Activated naive CD4-positive, alpha-beta T cell treated with Interleukin-2 at 50 U/mL for 16 hours (primary cell): ENCODE measurements around the gene ELMO1.
A peak's percentile ranks its signal among the peaks of the same experiment; 100 is the strongest.

Source experiments
- DNase-seq: peaks from one replicate; pipeline ENCODE4 v3.0.0-alpha.2; 2020

The ELMO1 gene

DNA sequence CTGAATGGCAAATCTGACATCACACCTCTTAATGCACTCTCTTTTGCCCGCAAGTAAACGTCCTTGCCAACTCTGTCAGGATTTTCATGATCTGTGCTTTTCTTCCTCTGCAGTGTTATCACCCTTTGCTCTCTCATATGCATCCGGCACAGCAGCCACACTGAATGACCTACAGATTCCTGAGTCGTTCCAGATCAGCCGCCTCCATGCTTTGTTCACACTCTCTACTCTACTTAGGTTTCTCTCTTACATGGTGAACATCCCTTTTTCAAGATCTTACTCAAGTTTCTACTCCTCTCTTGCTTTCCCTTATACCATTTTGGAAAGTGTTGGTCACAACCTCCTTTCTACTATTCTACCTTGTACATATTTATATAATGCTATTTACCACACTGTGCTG, 596.6 kb downstream of the ELMO1 start:
- peak; percentile 27 for DNase-seq

- no peak for DNase-seq
These were observed 597.3 kb downstream of the ELMO1 start for GRCh38 chr7:36851382-36851781.

DNA sequence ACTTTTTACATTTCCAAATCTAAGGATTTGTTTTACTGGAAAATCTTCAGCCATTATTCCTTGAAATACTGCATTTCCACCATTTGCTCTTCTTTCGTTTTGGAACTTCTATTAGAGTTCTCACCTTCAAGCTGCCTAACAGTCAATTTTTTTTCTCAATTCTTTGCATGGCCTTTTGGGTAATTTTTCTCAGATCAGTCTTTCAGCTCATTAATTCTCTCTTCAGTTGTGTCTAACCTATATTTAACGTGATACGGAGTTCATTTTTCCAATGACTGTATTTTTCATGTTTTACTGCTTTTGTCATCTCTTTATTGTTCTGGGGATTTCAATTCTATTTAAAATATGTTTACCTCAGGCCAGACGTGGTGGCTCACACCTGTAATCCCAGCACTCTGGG, 600.7 kb downstream of the ELMO1 start:
- DNase-seq = no peak

GRCh38 chr7:36844374-36844773, 604.3 kb downstream of the ELMO1 start:
- no peak for DNase-seq

DNA sequence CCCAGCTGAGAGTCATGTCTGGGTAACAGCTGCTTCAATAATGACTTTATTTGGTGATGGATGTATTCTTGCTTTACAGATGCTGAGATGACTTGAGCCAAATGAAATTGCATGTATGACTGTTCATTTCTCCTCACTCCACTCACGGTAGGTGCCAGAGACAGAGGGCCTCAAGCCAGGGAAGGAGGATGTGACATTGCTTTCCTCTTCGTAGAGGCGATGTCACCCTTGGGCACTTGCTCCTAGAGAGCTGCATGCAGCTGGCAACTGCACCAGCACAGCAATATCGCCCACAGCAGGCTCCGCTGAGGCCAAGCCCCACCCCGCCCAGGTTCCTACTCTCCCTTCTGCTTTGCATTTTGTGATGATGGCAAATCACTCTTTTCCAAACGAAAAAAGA, 607.8 kb downstream of the ELMO1 start:
- DNase-seq = no peak

DNA sequence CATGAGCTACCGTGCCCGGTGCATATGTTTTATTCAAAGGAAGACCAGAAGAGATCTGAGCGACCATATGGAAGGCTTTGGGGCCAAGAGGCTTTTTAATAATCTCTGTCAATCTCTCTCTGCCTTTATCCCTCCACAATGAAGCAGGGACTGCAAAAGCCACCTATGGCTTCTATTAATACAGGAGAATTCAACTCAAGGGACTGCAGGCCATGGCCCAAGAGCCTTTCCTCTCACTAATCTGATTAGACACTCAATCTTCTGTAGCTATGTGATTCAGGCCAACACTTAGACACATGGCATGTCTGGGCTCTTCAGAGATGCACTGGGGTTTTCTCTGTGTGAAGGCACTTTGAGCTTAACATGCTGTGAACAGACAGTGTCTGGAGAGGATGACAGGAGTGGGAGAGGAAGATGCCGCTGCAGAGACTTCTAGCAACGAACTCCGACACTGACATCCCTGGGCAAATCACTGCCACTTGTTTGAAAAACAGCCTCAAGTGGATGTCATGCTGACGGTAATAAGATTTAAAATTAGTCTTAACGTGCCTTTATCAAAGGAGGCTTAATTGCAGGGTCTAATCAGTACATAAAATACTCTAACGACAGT, 609.9 kb downstream of the ELMO1 start:
- no peak for DNase-seq

GRCh38 chr7:36831049-36831448, 617.6 kb downstream of the ELMO1 start:
- no peak for DNase-seq

GRCh38 chr7:36827726-36828703, 620.6 kb downstream of the ELMO1 start:
- no peak for DNase-seq

GRCh38 chr7:36825501-36825900, 623.2 kb downstream of the ELMO1 start:
- DNase-seq = no peak

- no peak for DNase-seq
These were observed 625.3 kb downstream of the ELMO1 start for GRCh38 chr7:36823353-36823752.

DNA sequence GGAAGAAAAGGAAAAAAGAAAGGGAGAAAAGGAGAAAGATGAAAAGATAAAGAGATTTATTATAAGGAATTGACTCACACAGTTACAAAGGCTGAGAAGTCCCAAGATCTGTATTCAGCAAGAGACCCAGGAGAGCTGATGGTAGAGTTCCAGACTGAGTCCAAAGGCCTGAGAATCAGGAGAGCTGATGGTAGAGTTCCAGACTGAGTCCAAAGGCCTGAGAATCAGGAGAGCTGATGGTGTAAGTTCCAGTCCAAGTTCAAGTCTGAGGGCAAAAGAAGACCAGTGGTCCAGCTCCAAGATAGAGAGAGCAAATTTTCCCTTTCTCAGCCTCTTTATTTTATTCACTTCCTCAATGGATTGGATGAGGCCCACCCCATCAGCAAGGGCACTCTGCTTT, 627.0 kb downstream of the ELMO1 start:
- DNase-seq = no peak

DNA sequence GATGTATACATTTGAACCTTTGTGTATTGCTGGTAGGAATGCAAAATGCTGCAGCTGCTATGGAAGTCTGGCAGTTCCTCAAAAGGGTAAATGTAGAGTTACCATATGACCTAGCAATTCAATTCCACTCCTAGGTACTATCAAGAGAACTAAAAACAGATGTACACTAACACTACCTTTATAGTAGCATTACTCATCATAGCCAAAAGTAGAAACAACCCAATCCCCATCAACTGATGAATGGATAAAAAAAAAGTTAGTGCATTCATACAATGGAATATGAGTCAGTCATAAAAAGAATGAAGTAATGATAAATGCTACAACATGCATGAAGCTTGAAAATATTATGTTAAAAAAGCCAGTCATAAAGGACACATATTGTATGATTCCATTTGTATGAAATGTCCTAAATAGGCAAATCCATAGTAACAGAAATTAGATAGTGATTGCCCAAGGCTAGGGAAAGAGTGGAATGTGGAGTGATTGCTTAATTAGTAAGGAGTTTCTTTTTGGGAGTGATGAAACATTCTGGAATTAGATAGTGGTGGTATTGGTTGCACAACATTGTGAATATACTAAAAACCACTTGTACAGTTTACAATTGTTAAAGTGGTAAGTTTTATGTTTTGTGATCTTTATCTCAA, 628.0 kb downstream of the ELMO1 start:
- no peak for DNase-seq

GRCh38 chr7:36819639-36820038, 629.0 kb downstream of the ELMO1 start:
- DNase-seq = no peak

- DNase-seq = no peak
These were observed 634.4 kb downstream of the ELMO1 start for GRCh38 chr7:36814311-36814710.

DNA sequence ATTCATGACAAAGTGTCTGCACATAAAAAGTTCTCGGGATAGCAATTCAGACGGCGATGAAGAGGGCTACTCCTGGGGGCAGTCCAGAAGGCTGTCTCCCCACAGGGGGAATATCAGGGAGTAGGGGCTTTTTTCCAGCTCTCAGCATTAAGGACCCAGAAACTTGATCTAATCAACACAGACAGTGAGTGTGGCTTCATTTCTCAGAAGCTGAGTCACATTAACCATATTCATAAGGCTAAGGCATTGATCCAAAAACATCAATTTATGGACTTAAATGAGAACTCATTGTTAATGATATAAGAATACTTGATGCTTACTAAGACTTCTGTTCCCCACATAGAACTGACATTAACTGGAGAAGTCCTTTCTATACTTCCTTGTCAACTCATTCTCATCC, 636.9 kb downstream of the ELMO1 start:
- no peak for DNase-seq

DNA sequence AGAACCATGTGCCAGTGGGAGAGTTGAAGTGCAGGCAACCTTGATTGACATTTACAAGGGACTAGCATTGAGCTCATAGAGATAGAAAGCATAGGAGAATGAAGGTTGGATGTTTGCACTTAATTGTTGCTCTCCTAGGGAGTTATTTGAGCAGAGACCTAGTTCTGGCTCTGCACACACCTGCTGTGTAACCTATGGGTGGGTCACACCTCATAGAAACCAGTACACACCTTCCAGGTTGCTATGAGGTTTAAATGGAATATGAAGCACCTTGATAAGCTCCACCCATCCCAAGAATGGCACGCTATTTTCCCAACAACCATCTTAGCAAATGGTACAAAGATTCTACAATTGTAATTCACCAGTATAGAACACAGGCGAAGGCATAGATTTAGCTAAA, 638.2 kb downstream of the ELMO1 start:
- no peak for DNase-seq

- DNase-seq = no peak
These were observed 638.6 kb downstream of the ELMO1 start for GRCh38 chr7:36810032-36810431.

- no peak for DNase-seq
These were observed 639.2 kb downstream of the ELMO1 start for GRCh38 chr7:36809510-36809909.

GRCh38 chr7:36809086-36809485, 639.6 kb downstream of the ELMO1 start:
- no peak for DNase-seq

DNA sequence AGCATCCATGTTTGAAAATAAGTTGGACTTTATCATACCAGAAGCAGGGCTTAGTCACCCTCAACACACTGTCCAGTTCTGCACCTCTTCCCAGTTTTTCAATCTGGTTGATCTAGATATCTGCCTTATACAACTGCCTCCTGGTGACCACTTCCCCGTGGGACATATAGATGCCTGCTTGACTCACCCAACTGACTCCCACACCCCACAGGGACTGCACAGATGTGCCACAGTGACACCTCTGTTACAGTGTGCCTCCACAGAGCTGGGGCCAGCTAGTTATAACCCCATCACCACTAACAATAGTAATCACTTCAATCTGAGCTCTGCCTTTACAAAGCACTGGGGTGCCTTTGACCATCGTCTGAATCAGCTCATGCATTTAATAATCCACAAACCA, 641.8 kb downstream of the ELMO1 start:
- no peak for DNase-seq
